Fibroblast of lung (primary cell): ENCODE measurements around the gene RMDN2. TPM values are rescaled to one million over a fixed set of nuclear protein-coding genes. Genes with fewer than 3 reads are reported as not detected.
A peak's percentile ranks its signal among the peaks of the same experiment; 100 is the strongest.

Experiments used
- DNase-seq, 2 donors: peaks; one replicate each; pipeline versions ENCODE4 v3.0.0 to v3.0.0-alpha.2; 2010; ENCODE audit warnings: low read depth in 2 of 2
- H2AFZ ChIP-seq: 2 replicates; pipeline ENCODE4 v1.5.1; 2012; ENCODE audit warnings: low read length, control low read depth, inconsistent platforms
- H3K27ac ChIP-seq: 2 replicates; pipeline ENCODE4 v1.5.1; 2011; ENCODE audit warnings: low read length, control low read depth; ENCODE audit not compliant: insufficient read depth
- H3K27me3 ChIP-seq: 2 replicates; pipeline ENCODE4 v1.5.1; 2011; ENCODE audit warnings: mild to moderate bottlenecking, low read length; ENCODE audit not compliant: control insufficient read depth, insufficient read depth
- H3K36me3 ChIP-seq: 2 replicates; pipeline ENCODE4 v1.5.1; 2011; ENCODE audit warnings: low read length; ENCODE audit not compliant: control insufficient read depth, insufficient read depth
- H3K4me1 ChIP-seq: 2 replicates; pipeline ENCODE4 v1.5.1; 2011; ENCODE audit warnings: low read length; ENCODE audit not compliant: control insufficient read depth, insufficient read depth; ENCODE audit errors: extremely low read depth
- H3K4me2 ChIP-seq: 2 replicates; pipeline ENCODE4 v1.5.1; 2011; ENCODE audit warnings: low read length, control low read depth; ENCODE audit not compliant: insufficient read depth; ENCODE audit errors: extremely low read depth
- H3K4me3 ChIP-seq, 4 experiments: fragments of 200-600 bp in 1 of 4; sonication (generic) in 1 of 4; replicated peaks in 1 of 4; 2 replicates each; pipeline ENCODE4 v1.5.1; 2011 to 2016; ENCODE audit warnings: low read length in 4 of 4, low read depth in 3 of 4, mild to moderate bottlenecking in 3 of 4, control low read depth in 2 of 4, inconsistent platforms in 1 of 4, mixed read lengths in 1 of 4; ENCODE audit not compliant: insufficient read depth in 1 of 4; ENCODE audit errors: control extremely low read depth in 1 of 4
- H3K79me2 ChIP-seq: 2 replicates; pipeline ENCODE4 v1.5.1; 2012; ENCODE audit warnings: mild to moderate bottlenecking, low read length, inconsistent platforms; ENCODE audit not compliant: control insufficient read depth, insufficient read depth
- H3K9ac ChIP-seq: 2 replicates; pipeline ENCODE4 v1.5.1; 2011; ENCODE audit warnings: mild to moderate bottlenecking, low read length, control low read depth; ENCODE audit not compliant: insufficient read depth
- H3K9me3 ChIP-seq: 2 replicates; pipeline ENCODE4 v1.5.1; 2012; ENCODE audit warnings: low read depth, low read length; ENCODE audit not compliant: control insufficient read depth, insufficient read depth
- H4K20me1 ChIP-seq: 2 replicates; pipeline ENCODE4 v1.5.1; 2011; ENCODE audit warnings: low read length; ENCODE audit not compliant: control insufficient read depth, insufficient read depth; ENCODE audit errors: extremely low read depth
- EZH2 ChIP-seq: IDR thresholded peaks from 2 replicates; pipeline ENCODE4 v1.5.1; 2012; ENCODE audit warnings: low read length, control low read depth, mild to moderate bottlenecking; ENCODE audit errors: missing control alignments
- polyA plus RNA-seq, 2 donors: library from polyadenylated mRNA; depleted of rRNA in 1 of 2; stranded (reverse) in 1 of 2; unstranded in 1 of 2; fragments of >200 nt; gene quantifications; 2 replicates each; pipeline ENCODE4 v1.2.1, GENCODE V29; 2011 to 2012; ENCODE audit warnings: missing spikeins in 1 of 2
- total RNA-seq: library from RNA; depleted of rRNA; stranded (reverse); fragments of >200 nt; gene quantifications from 2 replicates; pipeline ENCODE4 v1.2.1, GENCODE V29; 2014
- TF ChIP-seq, protein P1 (sequence below), 2 donors: IDR thresholded peaks in 1 of 2; conservative IDR thresholded peaks in 1 of 2; 1 replicate in 1 of 2; 2 replicates in 1 of 2; pipeline ENCODE4 v1.5.1; 2011 to 2012; ENCODE audit warnings: low read length in 2 of 2, control low read depth in 1 of 2, inconsistent platforms in 1 of 2, low read depth in 1 of 2, mild to moderate bottlenecking in 1 of 2

RMDN2 gene
- total and polyA plus RNA-seq, 2 donors (not counting 1 experiment from before 2014, with no cell fraction given) = 5.4 to 9.2 TPM

DNA sequence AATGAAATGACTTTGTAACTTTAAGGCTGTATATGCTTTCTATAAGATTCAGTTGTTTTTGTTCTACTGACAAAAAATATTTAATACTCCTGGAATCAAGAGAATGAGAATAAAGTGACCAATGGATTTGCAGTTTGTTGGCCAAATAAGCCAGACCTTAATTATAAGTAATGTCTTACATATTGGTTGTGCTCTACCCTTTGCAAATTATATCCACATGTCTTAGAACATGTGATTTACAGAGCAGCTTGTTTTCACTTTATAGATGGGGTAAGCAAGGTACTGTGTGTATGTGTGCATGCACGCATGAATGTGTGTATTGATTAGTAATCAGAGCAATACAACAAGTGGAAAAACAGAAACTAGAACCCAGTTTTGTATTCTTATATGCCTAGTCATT is 59.1 kb downstream of the RMDN2 start:
- no peak overlapping the region for H3K4me2 ChIP-seq
- H3K79me2 ChIP-seq = no peaks in the 10 kb centered on the region
- H3K4me3 ChIP-seq = no peak overlapping the region
- no peak overlapping the region for H3K9ac ChIP-seq
- peaks cover 2% of the 10 kb centered on the region for H3K4me1 ChIP-seq
- H3K27me3 ChIP-seq = no peaks in the 10 kb centered on the region
- no peaks in the 10 kb centered on the region for H4K20me1 ChIP-seq
- no peaks in the 10 kb centered on the region for H3K36me3 ChIP-seq
- H3K27ac ChIP-seq = no peak overlapping the region
- no peak for DNase-seq
- no peak for TF ChIP-seq EZH2
- TF ChIP-seq, protein P1, sequence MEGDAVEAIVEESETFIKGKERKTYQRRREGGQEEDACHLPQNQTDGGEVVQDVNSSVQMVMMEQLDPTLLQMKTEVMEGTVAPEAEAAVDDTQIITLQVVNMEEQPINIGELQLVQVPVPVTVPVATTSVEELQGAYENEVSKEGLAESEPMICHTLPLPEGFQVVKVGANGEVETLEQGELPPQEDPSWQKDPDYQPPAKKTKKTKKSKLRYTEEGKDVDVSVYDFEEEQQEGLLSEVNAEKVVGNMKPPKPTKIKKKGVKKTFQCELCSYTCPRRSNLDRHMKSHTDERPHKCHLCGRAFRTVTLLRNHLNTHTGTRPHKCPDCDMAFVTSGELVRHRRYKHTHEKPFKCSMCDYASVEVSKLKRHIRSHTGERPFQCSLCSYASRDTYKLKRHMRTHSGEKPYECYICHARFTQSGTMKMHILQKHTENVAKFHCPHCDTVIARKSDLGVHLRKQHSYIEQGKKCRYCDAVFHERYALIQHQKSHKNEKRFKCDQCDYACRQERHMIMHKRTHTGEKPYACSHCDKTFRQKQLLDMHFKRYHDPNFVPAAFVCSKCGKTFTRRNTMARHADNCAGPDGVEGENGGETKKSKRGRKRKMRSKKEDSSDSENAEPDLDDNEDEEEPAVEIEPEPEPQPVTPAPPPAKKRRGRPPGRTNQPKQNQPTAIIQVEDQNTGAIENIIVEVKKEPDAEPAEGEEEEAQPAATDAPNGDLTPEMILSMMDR (conservative IDR thresholded peaks at IDR 0.05 in 1 of 2, IDR thresholded peaks at IDR 0.05 in 1 of 2; ENCODE audit: low read depth in 1 of 2, low read length in 2 of 2) = no peak
- no peak overlapping the region for H2AFZ ChIP-seq
- H3K9me3 ChIP-seq = no peaks in the 10 kb centered on the region

DNA sequence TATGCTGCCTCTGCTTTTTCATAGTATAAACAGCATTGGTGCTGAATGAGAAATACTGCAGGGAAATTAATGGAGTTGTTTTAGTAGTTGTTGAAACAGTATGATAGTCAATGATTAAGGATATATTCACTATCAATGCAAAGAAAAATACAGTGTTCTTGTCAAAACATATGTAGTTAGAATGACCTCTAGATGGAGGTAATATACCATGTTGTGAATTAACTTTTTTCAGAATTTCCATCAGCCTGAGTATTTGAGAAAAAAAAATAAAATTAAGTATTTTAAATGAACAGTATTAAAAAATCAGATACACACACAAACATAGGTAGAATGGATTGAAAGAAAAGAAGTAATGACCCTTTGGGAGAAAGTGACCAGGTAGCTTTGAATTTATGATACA is 59.5 kb downstream of the RMDN2 start:
- Histone ChIP-seq H3K36me3 (no peaks in the 10 kb centered on the region), H2AFZ (no peak overlapping the region), H3K79me2 (no peaks in the 10 kb centered on the region), H3K27ac (no peak overlapping the region), H4K20me1 (no peaks in the 10 kb centered on the region), H3K4me1 (peaks cover 2% of the 10 kb centered on the region), H3K9ac (no peak overlapping the region), H3K9me3 (no peaks in the 10 kb centered on the region), H3K27me3 (no peaks in the 10 kb centered on the region), H3K4me3 (no peak overlapping the region), H3K4me2 (no peak overlapping the region)
- TF ChIP-seq EZH2 = no peak
- TF ChIP-seq, protein P1 (conservative IDR thresholded peaks at IDR 0.05 in 1 of 2, IDR thresholded peaks at IDR 0.05 in 1 of 2; ENCODE audit: low read depth in 1 of 2, low read length in 2 of 2) = peak in 1 of 2 donors; percentile 22
- DNase-seq = peak; percentile 16 to 71

DNA sequence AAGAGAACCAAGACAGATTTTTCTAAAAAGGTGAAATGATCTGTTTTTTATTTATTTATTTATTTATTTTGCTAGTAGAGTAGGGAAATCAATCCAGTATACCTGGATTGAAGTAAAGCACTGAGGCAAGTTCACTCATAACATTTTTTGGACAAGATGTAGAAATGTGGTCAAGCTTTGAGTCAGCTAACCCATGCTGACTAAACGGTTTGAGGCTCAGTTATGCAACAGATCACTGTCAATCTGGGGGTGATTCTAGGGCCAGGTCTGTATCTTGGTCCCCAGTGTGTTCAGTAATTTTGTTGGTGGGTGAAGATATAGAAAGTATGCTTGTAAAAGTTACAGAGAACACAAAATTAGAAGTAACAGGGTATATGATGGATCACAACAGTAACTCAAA is 60.2 kb downstream of the RMDN2 start:
- no peaks in the 10 kb centered on the region for H3K9me3 ChIP-seq

More for the DNA sequence above, 60.2 kb downstream of the RMDN2 start:
- Histone ChIP-seq H2AFZ (no peak overlapping the region), H4K20me1 (no peaks in the 10 kb centered on the region), H3K4me1 (peaks cover 2% of the 10 kb centered on the region), H3K36me3 (no peaks in the 10 kb centered on the region), H3K4me3 (no peak overlapping the region), H3K4me2 (no peak overlapping the region), H3K27me3 (no peaks in the 10 kb centered on the region), H3K79me2 (no peaks in the 10 kb centered on the region), H3K9ac (no peak overlapping the region), H3K27ac (no peak overlapping the region)
- peak; percentile 63 to 83 for DNase-seq
- TF ChIP-seq EZH2 = no peak
- TF ChIP-seq, protein P1 (conservative IDR thresholded peaks at IDR 0.05 in 1 of 2, IDR thresholded peaks at IDR 0.05 in 1 of 2; ENCODE audit: low read depth in 1 of 2, low read length in 2 of 2) = no peak
